GM12878 (cell line): ENCODE results near the gene LRTM2. TPM values are rescaled to one million over a fixed set of nuclear protein-coding genes. Genes with fewer than 3 reads are reported as not detected.

ENCODE experiments used
- ATAC-seq: fragments of 200-7000 bp; cut with Tn5 transposase; 3 replicates; pipeline ENCODE4 v1.9.1; 2020; ENCODE audit warnings: mild to moderate bottlenecking, moderate library complexity
- BruUV-seq: library from RNA; stranded (reverse); fragments of 400-500 nt; replicated peaks from 2 replicates; lab custom pipeline; 2021; lab: Mats Ljungman, UMichigan
- CTCF ChIA-PET: fragments of 300-600 bp; sonication (Branson Sonifier 250); formaldehyde crosslinking; extraction: SDS; loops from one replicate; lab custom pipeline; 2021; ENCODE audit warnings: inconsistent platforms; lab: Yijun Ruan, JAX
- POLR2A ChIA-PET: fragments of 350-600 bp; formaldehyde crosslinking; extraction: SDS; loops from one replicate; lab custom pipeline; 2021; ENCODE audit warnings: inconsistent platforms; lab: Charles Lee
- RAD21 ChIA-PET: fragments of 300-600 bp; sonication (Branson Sonifier 250); formaldehyde crosslinking; loops from one replicate; lab custom pipeline; 2023; ENCODE audit warnings: antibody characterized with exemption; ENCODE audit not compliant: unreplicated experiment; lab: Charles Lee
- SMC1A ChIA-PET: fragments of 300-600 bp; sonication (Branson Sonifier 250); formaldehyde crosslinking; loops from one replicate; lab custom pipeline; 2023; ENCODE audit not compliant: unreplicated experiment, uncharacterized antibody; lab: Charles Lee
- DNase-seq: peaks from one replicate; pipeline ENCODE4 v3.0.0-alpha.2; 2011; ENCODE audit warnings: low read depth, low spot score
- FAIRE-seq: peaks from 3 replicates; lab custom pipeline; 2011; peaks lifted over from hg19 to GRCh38; lab: Jason Lieb, UNC
- H2AFZ ChIP-seq: 2 replicates; pipeline ENCODE4 v1.6.0; 2011; ENCODE audit warnings: low read depth, low read length, control low read depth; ENCODE audit not compliant: control insufficient read depth
- H3K27ac ChIP-seq: 2 replicates; pipeline ENCODE4 v1.5.1; 2011; ENCODE audit warnings: control low read depth; ENCODE audit not compliant: control insufficient read depth, insufficient read depth
- H3K27me3 ChIP-seq, 2 experiments: replicated peaks in 1 of 2; 2 replicates each; pipeline versions ENCODE4 v1.6.0 to v1.6.1; 2011; ENCODE audit warnings: low read length in 1 of 2; ENCODE audit not compliant: control insufficient read depth in 2 of 2, insufficient read depth in 2 of 2
- H3K36me3 ChIP-seq, 2 experiments: 2 replicates each; pipeline ENCODE4 v1.5.1; 2011; ENCODE audit warnings: low read length in 1 of 2; ENCODE audit not compliant: control insufficient read depth in 2 of 2, insufficient read depth in 2 of 2
- H3K4me1 ChIP-seq: 2 replicates; pipeline ENCODE4 v1.6.1; 2011; ENCODE audit warnings: mild to moderate bottlenecking, low read length, moderate library complexity, mixed read lengths; ENCODE audit not compliant: control insufficient read depth, insufficient read depth
- H3K4me2 ChIP-seq: 2 replicates; pipeline ENCODE4 v1.6.0; 2011; ENCODE audit warnings: control low read depth; ENCODE audit not compliant: control insufficient read depth, insufficient read depth
- H3K4me3 ChIP-seq: fragments of 200-600 bp; sonication (generic); 2 replicates; pipeline ENCODE4 v1.5.1; 2016
- H3K79me2 ChIP-seq: 2 replicates; pipeline ENCODE4 v1.6.0; 2011; ENCODE audit warnings: low read length; ENCODE audit not compliant: control insufficient read depth, insufficient read depth
- H3K9ac ChIP-seq: 2 replicates; pipeline ENCODE4 v1.8.0; 2011; ENCODE audit warnings: low read length, control low read depth, mixed read lengths; ENCODE audit not compliant: control insufficient read depth, insufficient read depth
- H3K9me3 ChIP-seq: replicated peaks from 3 replicates; pipeline ENCODE4 v1.5.1; 2011; ENCODE audit warnings: mild to moderate bottlenecking, low read length; ENCODE audit not compliant: control insufficient read depth, insufficient read depth
- H4K20me1 ChIP-seq: 2 replicates; pipeline ENCODE4 v1.6.0; 2011; ENCODE audit not compliant: control insufficient read depth, insufficient read depth
- NKRF ChIP-seq: fragments of 450-650 bp; conservative IDR thresholded peaks from 2 replicates; pipeline ENCODE4 v1.6.1; 2017; ENCODE audit warnings: mild to moderate bottlenecking, moderate library complexity
- NR2C2 ChIP-seq: IDR thresholded peaks from 2 replicates; pipeline ENCODE4 v1.6.1; 2011; ENCODE audit warnings: borderline replicate concordance, low read depth; ENCODE audit not compliant: control insufficient read depth, insufficient read length
- PAX5 ChIP-seq: IDR thresholded peaks from 2 replicates; pipeline ENCODE4 v1.6.1; 2011; ENCODE audit warnings: low read depth, low read length, borderline replicate concordance
- SIX5 ChIP-seq: IDR thresholded peaks from 2 replicates; pipeline ENCODE4 v1.6.1; 2011; ENCODE audit warnings: mild to moderate bottlenecking, low read depth, low read length, moderate library complexity; ENCODE audit not compliant: severe bottlenecking
- SUPT20H ChIP-seq: IDR thresholded peaks from 2 replicates; pipeline ENCODE4 v1.6.1; 2011; ENCODE audit warnings: low read depth, mild to moderate bottlenecking, low read length, moderate library complexity, borderline replicate concordance; ENCODE audit not compliant: control insufficient read depth
- WGBS: methylation state at CpG from one replicate; pipeline ENCODE4 v1.1.6; 2016; ENCODE audit warnings: low lambda C conversion rate; ENCODE audit not compliant: insufficient replicate concordance, insufficient coverage; ENCODE audit errors: missing lambda C conversion rate; 5-methylcytosine and 5-hydroxymethylcytosine counted together
- in situ Hi-C: fragments of 300-500 bp; cut with MboI; formaldehyde crosslinking; loops from 9 replicates; pipeline ENCODE4 v1.14.3; 2018; ENCODE audit warnings: mixed read lengths
- intact Hi-C: fragments of 100-400 bp; cut with micrococcal nuclease; formaldehyde crosslinking; loops from one replicate; pipeline ENCODE4 v1.14.2; 2022; ENCODE audit not compliant: unreplicated experiment
- polyA plus RNA-seq, 11 experiments: library from polyadenylated mRNA; depleted of rRNA in 4 of 11; unstranded in 6 of 11; stranded (reverse) in 5 of 11; fragments of >200 nt; fragmentation: Nextera tagmentation in 4 of 11; fragmentation: Illumina TruSeq in 1 of 11; extraction: Ambion mirVana in 4 of 11; extraction: Trizol in 1 of 11; gene quantifications; 1 replicate in 1 of 11; 2 replicates in 10 of 11; pipeline versions ENCODE4 v1.2.1 to v1.2.3, GENCODE V29; 2011 to 2016; ENCODE audit warnings: inconsistent platforms in 2 of 11, missing spikeins in 2 of 11, low read depth in 1 of 11
- total RNA-seq, 4 experiments: library from RNA; depleted of rRNA in 3 of 4; stranded (reverse); fragments of >200 nt in 3 of 4; fragmentation: Illumina TruSeq in 1 of 4; extraction: Trizol in 1 of 4; gene quantifications; 2 replicates each; pipeline versions ENCODE4 v1.2.1 to v1.2.3, GENCODE V29; 2013 to 2021
- TF ChIP-seq, protein P1 (sequence below): IDR thresholded peaks from 2 replicates; pipeline ENCODE4 v1.6.1; 2011; ENCODE audit warnings: mild to moderate bottlenecking, low read depth, low read length, moderate library complexity; ENCODE audit not compliant: insufficient replicate concordance

Gene LRTM2
- total and polyA plus RNA-seq, 10 of the 15 experiments (the other 5 are each of a cell fraction or from before 2014, with no cell fraction given), result 0.05 TPM; not detected in 9

DNA sequence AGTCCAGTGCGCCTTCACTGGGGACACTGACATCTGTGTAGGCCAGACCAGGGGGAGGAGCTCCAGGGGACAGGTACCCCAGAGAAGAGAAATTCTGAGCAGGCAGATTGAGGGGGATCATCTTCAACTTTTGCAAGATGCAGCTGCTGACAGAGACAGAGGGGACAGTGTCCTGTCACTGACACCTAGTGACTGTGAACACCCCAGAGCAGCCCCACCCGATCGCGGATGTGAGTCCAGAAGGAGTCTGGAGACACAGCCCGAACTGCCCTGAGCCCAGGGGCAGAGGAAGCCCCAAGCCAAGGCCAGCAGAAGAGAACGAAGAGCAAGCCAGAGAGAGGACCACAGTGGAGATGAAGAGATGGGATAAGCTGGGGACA, 21.7 kb upstream of the LRTM2 start:
- ChIA-PET RAD21 (interaction anchor here (1.0 to 6.5 kb wide), 2 partner anchors 76 to 141 kb away, joined by 3 to 69 read pairs; no protein-coding TSS in a partner anchor), POLR2A (interaction anchor here (1.4 kb wide), 1 partner anchor 141 kb away, joined by 6 read pairs; no protein-coding TSS in a partner anchor), SMC1A (interaction anchor here (1.1 to 2.8 kb wide), 2 partner anchors 141 kb away, joined by 3 to 16 read pairs; no protein-coding TSS in a partner anchor), CTCF (interaction anchor here (1.0 to 6.5 kb wide), 2 partner anchors 128 to 142 kb away, joined by 3 to 106 read pairs; no protein-coding TSS in a partner anchor)
- DNase-seq (no peak), ATAC-seq (no peak), FAIRE-seq (no peak)
- no TSS peak for BruUV-seq
- H3K4me2 ChIP-seq, result no peak overlapping the region
- H3K4me1 ChIP-seq, result peaks cover 4% of the 10 kb centered on the region; the same call in 1 of the 2 replicates
- TF ChIP-seq NR2C2 (no peak), SUPT20H (no peak), PAX5 (no peak), NKRF (no peak), SIX5 (no peak)
- TF ChIP-seq, protein P1, sequence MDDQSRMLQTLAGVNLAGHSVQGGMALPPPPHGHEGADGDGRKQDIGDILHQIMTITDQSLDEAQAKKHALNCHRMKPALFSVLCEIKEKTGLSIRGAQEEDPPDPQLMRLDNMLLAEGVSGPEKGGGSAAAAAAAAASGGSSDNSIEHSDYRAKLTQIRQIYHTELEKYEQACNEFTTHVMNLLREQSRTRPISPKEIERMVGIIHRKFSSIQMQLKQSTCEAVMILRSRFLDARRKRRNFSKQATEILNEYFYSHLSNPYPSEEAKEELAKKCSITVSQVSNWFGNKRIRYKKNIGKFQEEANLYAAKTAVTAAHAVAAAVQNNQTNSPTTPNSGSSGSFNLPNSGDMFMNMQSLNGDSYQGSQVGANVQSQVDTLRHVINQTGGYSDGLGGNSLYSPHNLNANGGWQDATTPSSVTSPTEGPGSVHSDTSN, result no peak
- no peak overlapping the region for H3K9ac ChIP-seq
- H3K36me3 ChIP-seq, result no peaks in the 10 kb centered on the region; a peak in 1 of 4 replicates
- no peaks in the 10 kb centered on the region for H3K27me3 ChIP-seq
- in situ Hi-C loops (no loop called here), intact Hi-C loops (loop anchor here (5.0 to 10.0 kb wide), 2 partner anchors 486 to 784 kb away; no protein-coding TSS in a partner anchor)
- H3K9me3 ChIP-seq, result no peaks in the 10 kb centered on the region
- H4K20me1 ChIP-seq, result no peaks in the 10 kb centered on the region
- H2AFZ ChIP-seq, result no peak overlapping the region
- whole genome bisulfite sequencing, result 94% methylated on average over 6 of the region's 6 CpGs
- H3K79me2 ChIP-seq, result no peaks in the 10 kb centered on the region; the same call in 1 of the 2 replicates
- no peak overlapping the region for H3K4me3 ChIP-seq
- H3K27ac ChIP-seq, result no peak overlapping the region
